ENCODE results near the gene ERCC2. TPM values are rescaled to one million over a fixed set of nuclear protein-coding genes. Genes with fewer than 3 reads are reported as not detected.
A peak's percentile ranks its signal among the peaks of the same experiment; 100 is the strongest.

The ERCC2 gene
- total and polyA plus RNA-seq, 4 donors, result 3.3 to 8.7 (median 8.2) TPM

- H3K36me3 ChIP-seq (ENCODE audit: control insufficient read depth in 4 of 4, insufficient read depth in 3 of 4, low read depth in 1 of 4, low read length in 3 of 4), result peaks cover 0 to 2% (median 0%) of the 10 kb centered on the region in 4 donors
- H3K9me3 ChIP-seq (ENCODE audit: control insufficient read depth in 4 of 4, low read length in 3 of 4), result no peaks in the 10 kb centered on the region
- WGBS, result under 1% methylated on average over 48 of the region's 48 CpGs
- TF ChIP-seq, protein P1, sequence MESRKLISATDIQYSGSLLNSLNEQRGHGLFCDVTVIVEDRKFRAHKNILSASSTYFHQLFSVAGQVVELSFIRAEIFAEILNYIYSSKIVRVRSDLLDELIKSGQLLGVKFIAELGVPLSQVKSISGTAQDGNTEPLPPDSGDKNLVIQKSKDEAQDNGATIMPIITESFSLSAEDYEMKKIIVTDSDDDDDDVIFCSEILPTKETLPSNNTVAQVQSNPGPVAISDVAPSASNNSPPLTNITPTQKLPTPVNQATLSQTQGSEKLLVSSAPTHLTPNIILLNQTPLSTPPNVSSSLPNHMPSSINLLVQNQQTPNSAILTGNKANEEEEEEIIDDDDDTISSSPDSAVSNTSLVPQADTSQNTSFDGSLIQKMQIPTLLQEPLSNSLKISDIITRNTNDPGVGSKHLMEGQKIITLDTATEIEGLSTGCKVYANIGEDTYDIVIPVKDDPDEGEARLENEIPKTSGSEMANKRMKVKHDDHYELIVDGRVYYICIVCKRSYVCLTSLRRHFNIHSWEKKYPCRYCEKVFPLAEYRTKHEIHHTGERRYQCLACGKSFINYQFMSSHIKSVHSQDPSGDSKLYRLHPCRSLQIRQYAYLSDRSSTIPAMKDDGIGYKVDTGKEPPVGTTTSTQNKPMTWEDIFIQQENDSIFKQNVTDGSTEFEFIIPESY (IDR thresholded peaks at IDR 0.05), result peak; percentile 17
- peak; percentile 83 to 92 for TF ChIP-seq EGR1 (IDR thresholded peaks at IDR 0.05; ENCODE audit: low read depth in 2 of 2)
- TF ChIP-seq, protein P2, sequence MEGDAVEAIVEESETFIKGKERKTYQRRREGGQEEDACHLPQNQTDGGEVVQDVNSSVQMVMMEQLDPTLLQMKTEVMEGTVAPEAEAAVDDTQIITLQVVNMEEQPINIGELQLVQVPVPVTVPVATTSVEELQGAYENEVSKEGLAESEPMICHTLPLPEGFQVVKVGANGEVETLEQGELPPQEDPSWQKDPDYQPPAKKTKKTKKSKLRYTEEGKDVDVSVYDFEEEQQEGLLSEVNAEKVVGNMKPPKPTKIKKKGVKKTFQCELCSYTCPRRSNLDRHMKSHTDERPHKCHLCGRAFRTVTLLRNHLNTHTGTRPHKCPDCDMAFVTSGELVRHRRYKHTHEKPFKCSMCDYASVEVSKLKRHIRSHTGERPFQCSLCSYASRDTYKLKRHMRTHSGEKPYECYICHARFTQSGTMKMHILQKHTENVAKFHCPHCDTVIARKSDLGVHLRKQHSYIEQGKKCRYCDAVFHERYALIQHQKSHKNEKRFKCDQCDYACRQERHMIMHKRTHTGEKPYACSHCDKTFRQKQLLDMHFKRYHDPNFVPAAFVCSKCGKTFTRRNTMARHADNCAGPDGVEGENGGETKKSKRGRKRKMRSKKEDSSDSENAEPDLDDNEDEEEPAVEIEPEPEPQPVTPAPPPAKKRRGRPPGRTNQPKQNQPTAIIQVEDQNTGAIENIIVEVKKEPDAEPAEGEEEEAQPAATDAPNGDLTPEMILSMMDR (IDR thresholded peaks at IDR 0.05; ENCODE audit: low read depth, low read length, missing input control), result no peak
- TF ChIP-seq RXRA (IDR thresholded peaks at IDR 0.05), result peak in 1 of 2 donors; percentile 43
- peak; percentile 77 to 82 for TF ChIP-seq JUND (IDR thresholded peaks at IDR 0.05)
- TF ChIP-seq ATF3 (IDR thresholded peaks at IDR 0.05), result peak; percentile 44
- no peak for TF ChIP-seq FOXA2 (IDR thresholded peaks at IDR 0.05)
- TF ChIP-seq HNF4G (IDR thresholded peaks at IDR 0.05), result peak; percentile 5
- peaks cover 10 to 35% (median 23%) of the 10 kb centered on the region in 4 donors for H3K4me1 ChIP-seq (ENCODE audit: control insufficient read depth in 4 of 4, insufficient read depth in 4 of 4, low read length in 3 of 4)
- H3K4me3 ChIP-seq (ENCODE audit: low read depth in 1 of 3, low read length in 3 of 3), result peak overlapping the region; percentile 48 to 82 (median 75)
- no peaks in the 10 kb centered on the region for H3K27me3 ChIP-seq (ENCODE audit: control insufficient read depth in 4 of 4, insufficient read depth in 4 of 4, low read length in 3 of 4)
- peak; percentile 80 for DNase-seq (ENCODE audit: low spot score)
- H3K27ac ChIP-seq (ENCODE audit: low read depth in 1 of 2, low read length in 2 of 2), result peak overlapping the region; percentile 96 to 97
- peak overlapping the region; percentile 73 to 83 for H3K9ac ChIP-seq (ENCODE audit: low read depth in 1 of 2, low read length in 2 of 2)
Measured at GRCh38 chr19:45405435-45406225, 35.3 kb upstream of the ERCC2 start.

GRCh38 chr19:45404557-45405434, 34.4 kb upstream of the ERCC2 start, which contains the start of gene PPP1R13L:
TSS of gene PPP1R13L (minus strand) at chr19:45405069. CDS start at chr19:45398318, 6,751 bp downstream.
- H3K36me3 ChIP-seq (ENCODE audit: control insufficient read depth in 4 of 4, insufficient read depth in 3 of 4, low read depth in 1 of 4, low read length in 3 of 4), result peaks cover 0 to 2% (median 0%) of the 10 kb centered on the region in 4 donors
- TF ChIP-seq SP1 (IDR thresholded peaks at IDR 0.05) (no peak), RXRA (IDR thresholded peaks at IDR 0.05) (peak in 1 of 2 donors; percentile 13), REST (IDR thresholded peaks at IDR 0.05) (no peak), TAF1 (conservative IDR thresholded peaks at IDR 0.05) (no peak), ATF3 (IDR thresholded peaks at IDR 0.05) (no peak), HNF4G (IDR thresholded peaks at IDR 0.05) (no peak), JUND (IDR thresholded peaks at IDR 0.05) (no peak), FOXA1 (IDR thresholded peaks at IDR 0.05) (no peak), RAD21 (IDR thresholded peaks at IDR 0.05) (no peak), FOXA2 (IDR thresholded peaks at IDR 0.05) (no peak), MAX (IDR thresholded peaks at IDR 0.05) (no peak)
- TF ChIP-seq, protein P1 (IDR thresholded peaks at IDR 0.05), result peak; percentile 36
- TF ChIP-seq, protein P2 (IDR thresholded peaks at IDR 0.05; ENCODE audit: low read depth, low read length, missing input control), result no peak

More at GRCh38 chr19:45404557-45405434, 34.4 kb upstream of the ERCC2 start, which contains the start of gene PPP1R13L:
- Histone ChIP-seq H3K27me3 (ENCODE audit: control insufficient read depth in 4 of 4, insufficient read depth in 4 of 4, low read length in 3 of 4) (no peaks in the 10 kb centered on the region), H3K27ac (ENCODE audit: low read depth in 1 of 2, low read length in 2 of 2) (peak within 1 kb of the TSS; percentile 96 to 97), H3K4me3 (ENCODE audit: low read depth in 1 of 3, low read length in 3 of 3) (peak within 1 kb of the TSS; percentile 48 to 82 (median 75)), H3K9ac (ENCODE audit: low read depth in 1 of 2, low read length in 2 of 2) (peak within 1 kb of the TSS; percentile 73 to 83), H3K9me3 (ENCODE audit: control insufficient read depth in 4 of 4, low read length in 3 of 4) (no peaks in the 10 kb centered on the region), H3K4me1 (ENCODE audit: control insufficient read depth in 4 of 4, insufficient read depth in 4 of 4, low read length in 3 of 4) (peaks cover 10 to 35% (median 23%) of the 10 kb centered on the region in 4 donors)
- peak; percentile 63 for DNase-seq (ENCODE audit: low spot score)
- WGBS, result 6% methylated on average over 46 of the region's 46 CpGs

Data from liver (tissue), 9 donors.